ENCODE measurements around the gene PADI6. TPM values are rescaled to one million over a fixed set of nuclear protein-coding genes. Genes with fewer than 3 reads are reported as not detected.

Gene PADI6
- total and polyA plus RNA-seq, 2 of the 8 experiments (the other 6 are each of a cell fraction or from before 2014, with no cell fraction given): not detected

- TF ChIP-seq E2F6 (IDR thresholded peaks at IDR 0.05) (no peak), KDM4A (IDR thresholded peaks at IDR 0.05; ENCODE audit: low read depth, low read length, severe bottlenecking) (no peak), CHD2 (IDR thresholded peaks at IDR 0.05; ENCODE audit: low read length) (no peak), KDM1A (IDR thresholded peaks at IDR 0.05; ENCODE audit: borderline replicate concordance, low read length) (no peak), EZH2 (IDR thresholded peaks at IDR 0.05; ENCODE audit: low read depth, low read length, severe bottlenecking) (no peak)
Measured at GRCh38 chr1:17392199-17392740, 20.3 kb downstream of the PADI6 start (continued).
